Measurements from ENCODE around the gene ARMH3. TPM values are rescaled to one million over a fixed set of nuclear protein-coding genes. Genes with fewer than 3 reads are reported as not detected.

Gene ARMH3
- 5.9 and 9.2 TPM in 2 replicates for total RNA-seq

GRCh38 chr10:102055647-102056419 is at the start of gene ARMH3:
ARMH3 (minus strand) TSS chr10:102056173; CDS start chr10:102040114, 16,059 bp downstream.

GRCh38 chr10:102064868-102065560 is 9.0 kb upstream of the ARMH3 start, which contains the start of gene HPS6:
HPS6 (plus strand) TSS chr10:102065349; CDS start chr10:102065475, 126 bp downstream.

GRCh38 chr10:101843032-101844021 is 212.6 kb downstream of the ARMH3 start, which contains the start of gene KCNIP2:
KCNIP2 (minus strand) TSS chr10:101843800; CDS start chr10:101843568, 232 bp downstream.

GRCh38 chr10:101818119-101818871 is 237.7 kb downstream of the ARMH3 start, which contains the start of gene OGA:
OGA (minus strand) TSS chr10:101818444; CDS start chr10:101818022, 422 bp downstream.

Small RNA genes lying within 50 kb of the gene (small RNA-seq; reads per million reads assigned to genes)
- gene AL500527.1 (not detected), gene AL500527.2 (not detected), gene RF00017 (not detected), gene RF00019 (not detected)

Other genes starting within 250 kb of the ARMH3 start
- gene OGA, start 237.7 kb downstream of the ARMH3 start, total RNA-seq, result 95.5 and 102 TPM in 2 replicates
- 0.73 and 1.2 TPM in 2 replicates for gene KCNIP2, start 212.4 kb downstream of the ARMH3 start, total RNA-seq
- gene HPS6, start 9.2 kb upstream of the ARMH3 start, total RNA-seq, result 29.0 and 34.0 TPM in 2 replicates
- gene LDB1, start 64.2 kb upstream of the ARMH3 start, total RNA-seq, result 28.2 and 32.3 TPM in 2 replicates
- gene PPRC1, start 76.9 kb upstream of the ARMH3 start, total RNA-seq, result 22.4 and 35.8 TPM in 2 replicates
- gene NOLC1, start 96.2 kb upstream of the ARMH3 start, total RNA-seq, result 43.7 and 45.7 TPM in 2 replicates
- 1.1 TPM in 1 of 2 replicates, not detected in the other for gene ELOVL3, start 170.1 kb upstream of the ARMH3 start, total RNA-seq
- not detected in 2 replicates for gene PITX3, start 185.3 kb upstream of the ARMH3 start, total RNA-seq
- gene GBF1, start 189.4 kb upstream of the ARMH3 start, total RNA-seq, result 33.1 and 47.7 TPM in 2 replicates